T-helper 1 cell (primary cell): ENCODE measurements around the gene GALR3.
A peak's percentile ranks its signal among the peaks of the same experiment; 100 is the strongest.

Source experiments
- DNase-seq, 5 donors: peaks; one replicate each; pipeline ENCODE4 v3.0.0-alpha.2; 2012 to 2020

Gene GALR3

DNA sequence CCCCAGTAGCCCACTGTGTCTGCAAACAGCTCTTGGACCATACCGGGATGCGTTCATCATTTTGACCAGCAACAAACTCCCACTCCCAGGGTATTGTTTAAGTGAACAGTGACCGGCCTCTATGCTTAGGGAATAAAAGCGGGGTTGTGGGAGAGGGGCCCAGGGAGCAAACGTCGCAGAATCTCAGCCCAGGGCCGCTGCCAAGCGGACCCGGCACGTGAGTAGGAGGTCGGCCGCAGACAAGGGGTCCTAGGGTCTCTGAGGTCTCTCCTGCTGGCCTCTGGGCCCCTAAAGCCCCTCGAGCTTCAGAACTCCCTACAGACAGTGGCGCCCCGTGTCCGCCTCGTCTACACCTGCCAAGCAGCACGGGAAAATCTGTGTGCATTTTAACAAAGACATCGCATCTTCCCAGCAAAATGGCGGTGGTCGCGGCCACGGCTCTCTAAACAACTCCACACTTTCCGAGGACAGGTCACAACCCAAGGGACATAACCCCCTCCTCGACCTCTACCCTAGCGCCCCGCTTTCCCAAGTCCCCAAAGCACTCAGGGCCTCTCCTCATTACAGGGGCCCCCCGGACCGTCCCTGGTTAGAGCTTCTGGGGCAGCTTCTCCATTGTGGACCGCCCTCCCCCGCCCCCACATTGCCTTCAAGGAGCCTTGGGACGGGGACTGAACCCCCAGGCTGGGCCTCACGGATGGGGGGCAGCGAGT is 19.4 kb upstream of the GALR3 start:
- no peak for DNase-seq

DNA sequence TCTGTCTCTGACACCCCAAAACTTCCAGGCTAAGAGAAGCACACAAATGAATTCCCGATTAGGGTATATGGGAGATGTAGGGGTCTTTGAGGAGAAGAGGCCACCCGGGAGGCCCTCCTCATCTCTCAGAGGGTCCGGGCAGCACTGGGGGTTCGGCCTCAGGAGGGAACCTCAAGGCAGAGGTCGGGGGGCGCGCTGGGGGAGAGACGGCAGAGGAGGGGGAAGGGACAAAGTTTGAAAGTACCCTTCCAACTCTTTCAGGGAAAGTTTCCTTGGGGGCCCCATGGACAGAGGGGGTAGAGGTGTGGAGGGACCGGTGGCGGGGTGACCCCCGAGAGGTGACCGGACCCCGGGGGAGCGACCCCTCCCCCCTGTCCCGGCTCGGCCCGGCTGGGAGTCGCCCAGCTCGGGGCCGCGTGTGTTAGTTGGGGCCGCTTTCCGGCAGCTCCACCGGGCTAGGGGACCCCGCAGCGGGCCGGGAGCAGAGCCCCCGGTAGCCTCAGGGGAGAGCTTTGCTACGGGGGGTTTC is 18.8 kb upstream of the GALR3 start:
- DNase-seq: no peak

DNA sequence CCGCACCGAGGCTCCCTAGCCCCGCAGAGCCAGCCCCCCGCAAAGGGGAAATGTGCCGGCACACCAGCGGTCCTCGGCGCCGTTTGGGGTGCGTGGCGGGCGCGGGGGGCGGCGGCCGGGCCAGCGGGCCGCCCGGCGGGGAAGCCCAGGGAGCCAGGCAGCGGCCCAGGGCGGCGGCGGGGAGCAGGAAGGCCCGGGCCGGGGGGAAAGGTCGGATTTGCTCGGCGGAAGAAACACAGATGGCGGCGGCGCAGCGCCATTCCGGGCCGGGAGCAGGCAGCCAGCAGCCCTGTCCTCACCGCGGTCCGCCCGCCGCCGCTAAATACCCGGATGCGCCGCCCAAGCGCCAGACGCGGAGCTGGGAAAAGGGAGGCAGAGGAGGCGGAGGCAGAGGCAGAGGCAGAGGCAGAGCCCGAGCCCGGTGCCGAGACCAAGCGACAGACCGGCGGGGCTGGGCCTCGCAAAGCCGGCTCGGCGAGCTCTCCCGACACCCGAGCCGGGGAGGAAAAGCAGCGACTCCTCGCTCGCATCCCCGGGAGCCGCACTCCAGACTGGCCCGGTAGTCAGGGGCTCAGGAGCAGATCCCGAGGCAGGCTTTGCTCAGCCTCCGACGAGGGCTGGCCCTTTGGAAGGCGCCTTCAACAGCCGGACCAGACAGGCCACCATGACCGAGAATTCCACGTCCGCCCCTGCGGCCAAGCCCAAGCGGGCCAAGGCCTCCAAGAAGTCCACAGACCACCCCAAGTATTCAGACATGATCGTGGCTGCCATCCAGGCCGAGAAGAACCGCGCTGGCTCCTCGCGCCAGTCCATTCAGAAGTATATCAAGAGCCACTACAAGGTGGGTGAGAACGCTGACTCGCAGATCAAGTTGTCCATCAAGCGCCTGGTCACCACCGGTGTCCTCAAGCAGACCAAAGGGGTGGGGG is 18.0 kb upstream of the GALR3 start:
- peak; percentile 27 to 78 (median 60) for DNase-seq

DNA sequence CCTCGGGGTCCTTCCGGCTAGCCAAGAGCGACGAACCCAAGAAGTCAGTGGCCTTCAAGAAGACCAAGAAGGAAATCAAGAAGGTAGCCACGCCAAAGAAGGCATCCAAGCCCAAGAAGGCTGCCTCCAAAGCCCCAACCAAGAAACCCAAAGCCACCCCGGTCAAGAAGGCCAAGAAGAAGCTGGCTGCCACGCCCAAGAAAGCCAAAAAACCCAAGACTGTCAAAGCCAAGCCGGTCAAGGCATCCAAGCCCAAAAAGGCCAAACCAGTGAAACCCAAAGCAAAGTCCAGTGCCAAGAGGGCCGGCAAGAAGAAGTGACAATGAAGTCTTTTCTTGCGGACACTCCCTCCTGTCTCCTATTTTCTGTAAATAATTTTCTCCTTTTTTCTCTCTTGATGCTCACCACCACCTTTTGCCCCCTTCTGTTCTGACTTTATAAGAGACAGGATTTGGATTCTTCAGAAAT is 17.3 kb upstream of the GALR3 start:
- DNase-seq: no peak

DNA sequence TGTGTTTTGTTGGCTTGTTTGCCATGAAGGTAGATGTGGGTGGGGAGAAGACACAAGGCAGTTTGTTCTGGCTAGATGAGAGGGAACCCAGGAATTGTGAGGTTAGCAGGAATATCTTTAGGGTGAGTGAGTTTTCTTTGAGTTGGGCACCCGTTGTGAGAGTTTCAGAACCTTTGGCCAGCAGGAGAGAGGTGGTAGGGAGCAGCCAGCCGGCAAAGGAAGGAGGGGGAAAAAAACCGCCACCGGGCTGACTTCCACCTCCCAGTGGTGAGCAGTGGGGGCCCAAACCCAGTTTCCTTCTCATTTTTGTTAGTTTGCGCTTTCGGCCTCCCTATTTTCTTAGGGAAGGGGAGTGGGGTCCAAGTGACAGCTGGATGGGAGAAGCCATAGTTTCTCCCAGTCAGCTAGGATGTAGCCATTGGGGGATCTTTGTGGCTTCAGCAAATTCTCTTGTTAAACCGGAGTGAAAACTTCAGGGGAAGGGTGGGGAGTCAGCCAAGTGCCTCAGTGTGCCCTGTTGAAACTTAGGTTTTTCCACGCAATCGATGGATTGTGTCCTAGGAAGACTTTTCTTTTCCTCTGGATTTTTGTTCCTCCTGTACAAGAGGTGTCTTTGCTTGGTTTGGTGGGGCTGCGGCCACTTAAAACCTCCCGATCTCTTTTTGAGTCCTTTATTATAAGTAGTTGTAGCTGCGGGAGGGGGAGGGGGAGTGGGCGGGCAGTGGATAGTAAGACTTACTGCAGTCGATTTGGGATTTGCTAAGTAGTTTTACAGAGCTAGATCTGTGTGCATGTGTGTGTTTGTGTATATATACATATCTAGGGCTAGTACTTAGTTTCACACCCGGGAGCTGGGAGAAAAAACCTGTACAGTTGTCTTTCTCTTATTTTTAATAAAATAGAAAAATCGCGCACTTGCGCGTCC is 16.5 kb upstream of the GALR3 start:
- no peak for DNase-seq

DNA sequence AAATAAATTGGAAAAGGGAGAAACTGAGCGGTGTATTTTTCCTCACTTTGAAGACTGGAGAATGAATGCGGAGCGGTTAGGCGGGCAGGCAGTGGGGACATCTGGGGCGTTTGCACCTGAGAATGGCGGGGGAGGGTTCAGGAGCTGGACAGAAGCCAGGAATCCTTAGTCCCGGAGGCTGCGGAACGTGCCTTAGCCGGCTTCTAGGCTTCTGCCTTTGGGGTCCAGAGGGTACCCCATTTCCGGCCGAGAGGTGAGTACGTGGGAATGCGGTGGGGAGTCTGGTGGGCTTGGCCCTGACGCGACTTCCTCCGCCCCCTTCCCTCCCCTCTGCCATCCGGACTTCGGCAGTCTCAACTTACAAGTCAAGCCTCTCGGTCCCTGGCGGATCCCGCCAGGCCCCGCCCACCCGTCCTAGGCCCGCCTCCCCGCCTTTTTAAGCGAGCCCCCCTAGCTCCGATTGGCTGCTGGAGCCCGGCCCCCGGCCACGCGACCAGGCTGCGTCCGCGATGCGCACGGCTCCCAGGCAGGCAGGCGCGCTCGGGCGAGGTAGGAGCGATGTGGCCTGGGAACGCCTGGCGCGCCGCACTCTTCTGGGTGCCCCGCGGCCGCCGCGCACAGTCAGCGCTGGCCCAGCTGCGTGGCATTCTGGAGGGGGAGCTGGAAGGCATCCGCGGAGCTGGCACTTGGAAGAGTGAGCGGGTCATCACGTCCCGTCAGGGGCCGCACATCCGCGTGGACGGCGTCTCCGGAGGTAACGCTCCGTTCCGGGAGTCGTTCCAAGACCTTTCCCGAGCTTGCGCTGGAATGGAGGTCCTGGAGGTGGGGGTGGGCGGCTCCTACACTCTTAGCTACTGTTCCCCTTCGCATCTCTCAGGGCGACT is 15.5 kb upstream of the GALR3 start, which contains the start of gene GCAT:
TSS of gene GCAT (plus strand) at position 525 of the 884 bp plus-strand sequence. CDS start at position 559, 34 bp downstream.
- DNase-seq: peak; percentile 61 to 95 (median 73)

DNA sequence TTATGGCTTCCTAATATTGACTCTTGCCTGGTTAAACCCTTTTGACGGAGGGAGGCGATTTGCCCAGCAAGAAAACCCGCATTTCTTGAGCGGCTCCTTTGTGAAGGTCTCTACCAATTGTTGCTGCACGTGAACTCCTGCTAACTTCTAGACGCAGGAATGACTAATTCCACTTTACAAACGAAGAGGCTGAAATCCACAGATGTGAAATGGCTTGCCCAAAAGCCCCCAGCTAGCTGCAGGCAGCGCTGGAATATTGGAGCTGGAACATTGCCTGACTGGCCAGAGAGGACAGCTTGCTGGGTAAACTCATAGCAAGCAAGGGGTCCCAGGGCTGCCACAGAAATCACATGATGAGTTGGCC is 14.9 kb upstream of the GALR3 start:
- no peak for DNase-seq

DNA sequence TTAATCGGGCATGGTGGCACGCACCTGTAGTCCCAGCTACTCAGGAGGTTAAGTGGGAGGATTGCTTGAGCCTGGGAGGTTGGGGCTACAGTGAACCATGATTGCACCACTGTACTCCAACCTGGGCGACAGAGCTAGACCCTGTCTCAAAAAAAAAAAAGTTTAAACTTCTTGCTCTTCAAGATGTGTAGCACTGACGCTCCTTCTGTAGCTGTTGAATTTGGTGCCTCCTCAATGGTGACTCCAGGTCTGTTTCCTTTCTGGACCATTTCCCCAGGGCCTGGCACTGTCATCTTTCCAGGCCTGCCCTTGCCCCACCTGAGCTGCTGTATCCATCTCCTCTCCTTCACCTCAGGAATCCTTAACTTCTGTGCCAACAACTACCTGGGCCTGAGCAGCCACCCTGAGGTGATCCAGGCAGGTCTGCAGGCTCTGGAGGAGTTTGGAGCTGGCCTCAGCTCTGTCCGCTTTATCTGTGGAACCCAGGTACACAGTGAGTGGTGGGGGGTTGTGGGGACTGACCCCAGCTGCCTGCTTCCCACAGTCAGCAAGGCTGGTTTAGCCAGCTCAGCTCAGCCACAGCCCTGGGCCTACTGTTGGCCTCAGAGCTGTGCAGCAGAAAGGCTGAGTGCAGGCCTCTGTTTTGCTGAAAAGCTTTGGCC is 13.4 kb upstream of the GALR3 start:
- DNase-seq: no peak

DNA sequence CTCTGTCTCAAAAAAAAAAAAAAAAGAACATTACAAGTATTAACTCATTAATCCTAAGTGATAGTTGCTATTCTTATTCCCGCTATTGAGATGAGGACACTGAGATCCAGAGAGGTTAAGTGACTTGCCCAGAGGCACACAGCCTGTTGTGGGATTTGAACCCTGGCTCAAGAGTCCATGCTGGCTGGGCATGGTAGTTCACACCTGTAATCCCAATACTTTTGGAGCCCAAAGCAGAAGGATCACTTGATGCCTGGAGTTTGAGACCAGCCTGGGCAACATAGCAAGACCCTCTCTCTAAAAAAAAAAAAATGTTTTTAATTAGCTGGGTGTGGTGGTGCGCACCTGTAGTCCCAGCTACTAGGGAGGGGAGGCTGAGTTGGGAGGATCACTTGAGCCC is 11.3 kb upstream of the GALR3 start:
- no peak for DNase-seq

DNA sequence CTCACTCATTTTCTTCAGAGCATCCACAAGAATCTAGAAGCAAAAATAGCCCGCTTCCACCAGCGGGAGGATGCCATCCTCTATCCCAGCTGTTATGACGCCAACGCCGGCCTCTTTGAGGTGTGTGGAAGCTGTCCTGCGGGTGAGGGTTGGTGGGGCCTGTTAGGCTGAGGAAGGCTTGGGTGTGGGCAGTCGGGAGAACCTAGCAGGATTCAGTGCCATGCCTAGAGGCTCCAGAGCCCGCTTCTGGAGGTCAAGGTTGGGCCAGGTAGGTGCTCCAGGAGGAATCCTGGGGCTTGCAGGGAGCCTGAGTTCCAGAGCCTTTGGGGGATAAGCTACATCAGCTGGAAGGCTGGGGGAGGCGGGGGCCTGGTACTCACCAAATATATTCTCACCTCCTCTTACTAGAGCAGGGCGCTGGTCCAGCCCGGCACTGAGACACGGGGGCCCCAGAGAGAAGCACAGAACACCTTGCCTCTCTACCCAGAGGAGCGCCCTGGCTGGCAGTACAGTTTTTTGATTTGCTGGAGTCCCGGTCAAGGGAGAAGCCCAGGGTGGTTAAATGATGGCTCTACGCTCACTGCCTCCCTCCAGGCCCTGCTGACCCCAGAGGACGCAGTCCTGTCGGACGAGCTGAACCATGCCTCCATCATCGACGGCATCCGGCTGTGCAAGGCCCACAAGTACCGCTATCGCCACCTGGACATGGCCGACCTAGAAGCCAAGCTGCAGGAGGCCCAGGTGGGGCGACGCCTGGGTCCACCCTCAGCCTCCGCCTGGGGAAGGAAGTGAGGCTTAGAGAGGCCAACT is 10.1 kb upstream of the GALR3 start:
- DNase-seq: no peak

DNA sequence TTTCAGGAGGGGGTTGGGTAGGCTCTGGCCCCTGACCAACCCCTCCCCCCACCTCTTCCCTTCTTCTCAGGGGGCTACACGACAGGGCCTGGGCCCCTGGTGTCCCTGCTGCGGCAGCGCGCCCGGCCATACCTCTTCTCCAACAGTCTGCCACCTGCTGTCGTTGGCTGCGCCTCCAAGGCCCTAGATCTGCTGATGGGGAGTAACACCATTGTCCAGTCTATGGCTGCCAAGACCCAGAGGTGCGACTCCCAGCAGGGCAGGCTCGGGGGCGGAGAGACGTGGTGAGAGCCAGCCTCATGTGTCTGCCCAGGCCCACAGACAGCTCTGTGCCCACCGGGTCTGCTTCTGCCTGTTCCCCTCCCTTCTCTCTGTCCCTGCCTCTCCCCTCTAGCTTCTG is 7.6 kb upstream of the GALR3 start:
- DNase-seq: no peak

DNA sequence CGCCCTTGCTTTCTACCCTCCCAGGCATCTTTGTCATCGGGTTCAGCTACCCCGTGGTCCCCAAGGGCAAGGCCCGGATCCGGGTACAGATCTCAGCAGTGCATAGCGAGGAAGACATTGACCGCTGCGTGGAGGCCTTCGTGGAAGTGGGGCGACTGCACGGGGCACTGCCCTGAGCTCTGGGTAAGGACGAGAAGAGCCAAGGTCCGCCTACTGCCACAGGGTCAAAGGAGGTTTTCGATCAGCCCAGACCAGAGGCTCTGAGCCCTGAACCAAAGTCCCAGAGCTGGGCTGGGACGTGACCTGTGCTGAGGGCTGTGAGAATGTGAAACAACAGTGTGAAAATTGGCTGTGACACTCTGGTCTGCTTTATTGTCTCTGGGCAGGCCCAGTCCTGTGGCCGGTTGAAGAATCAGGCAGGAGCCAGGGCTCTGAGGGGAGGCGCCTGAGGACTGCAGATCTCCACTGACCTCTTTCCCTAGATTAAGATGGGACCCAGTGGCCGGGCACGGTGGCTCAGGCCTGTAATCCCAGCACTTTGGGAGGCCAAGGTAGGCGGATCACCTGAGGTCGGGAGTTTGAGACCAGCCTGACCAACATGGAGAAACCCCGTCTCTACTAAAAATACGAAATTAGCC is 6.5 kb upstream of the GALR3 start:
- DNase-seq: no peak

DNA sequence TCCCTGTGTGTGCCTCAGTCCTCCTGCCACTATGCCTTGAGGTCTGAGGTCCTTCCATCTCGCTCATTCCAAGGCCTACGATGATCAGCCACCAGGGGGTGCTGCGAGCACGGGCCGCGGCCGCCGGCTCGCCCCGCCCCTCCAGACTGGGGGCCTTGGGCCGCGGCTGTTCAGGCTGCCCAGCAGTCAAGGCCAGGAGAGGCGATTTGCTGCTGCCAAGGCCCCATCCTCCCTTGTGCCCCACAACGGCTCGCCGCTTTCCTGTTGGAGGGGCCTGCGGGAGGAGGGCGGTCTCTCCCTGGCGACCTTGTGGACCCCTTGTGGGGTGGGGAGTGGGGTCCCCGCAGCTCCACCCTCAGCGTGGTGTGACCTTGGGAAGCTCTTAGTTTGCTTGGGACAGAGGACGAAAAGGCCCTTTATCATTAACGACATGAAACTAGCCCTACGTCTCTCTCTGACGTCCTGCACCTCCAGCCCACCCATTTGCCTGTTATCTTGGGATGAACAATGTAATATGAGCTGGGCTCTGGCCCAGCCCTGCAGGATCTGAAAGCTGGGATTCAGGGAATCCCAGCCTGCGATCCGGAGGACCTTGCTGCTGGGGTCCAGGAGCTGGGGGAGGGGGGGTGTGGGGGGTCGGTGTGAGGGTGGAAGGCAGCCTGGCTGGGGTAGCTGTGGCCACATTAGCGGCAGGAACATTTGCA is 5.3 kb upstream of the GALR3 start:
- DNase-seq: peak; percentile 57 to 75 (median 71)

DNA sequence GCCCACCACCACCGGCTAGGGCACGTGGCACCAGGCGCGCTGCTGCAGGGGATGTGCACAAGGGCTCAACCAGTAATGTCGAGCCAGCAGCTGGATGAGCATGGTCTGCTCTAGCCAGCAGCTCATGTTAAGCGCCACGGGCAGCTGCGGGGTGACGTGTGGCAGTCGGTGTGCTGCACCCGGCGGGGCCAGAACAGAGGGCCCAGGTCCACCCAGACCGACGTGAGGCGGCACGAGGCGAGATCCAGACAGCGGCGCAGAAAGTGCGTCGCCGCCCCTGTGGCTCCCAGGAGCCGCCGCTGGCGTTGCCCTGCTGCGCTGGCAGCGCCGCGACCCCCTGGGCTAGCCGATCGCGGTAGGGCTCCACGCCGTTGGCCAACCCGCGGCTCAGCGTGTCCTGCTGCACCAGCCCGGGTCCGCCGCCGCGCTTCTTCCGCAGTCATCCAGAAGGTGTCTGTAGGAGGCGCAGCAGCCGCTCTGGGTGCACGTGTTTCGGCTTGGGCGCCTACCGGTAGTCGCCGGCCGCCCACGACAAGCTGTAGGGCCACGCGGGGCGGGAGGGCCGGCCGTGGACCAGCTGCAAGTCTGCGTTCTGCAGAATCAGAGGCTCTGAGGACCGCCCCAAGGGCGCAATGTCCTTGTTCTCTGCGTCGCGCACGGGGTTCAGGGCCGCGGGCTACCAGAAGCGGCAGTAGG is 4.6 kb upstream of the GALR3 start:
- peak; percentile 36 to 69 (median 56) for DNase-seq

DNA sequence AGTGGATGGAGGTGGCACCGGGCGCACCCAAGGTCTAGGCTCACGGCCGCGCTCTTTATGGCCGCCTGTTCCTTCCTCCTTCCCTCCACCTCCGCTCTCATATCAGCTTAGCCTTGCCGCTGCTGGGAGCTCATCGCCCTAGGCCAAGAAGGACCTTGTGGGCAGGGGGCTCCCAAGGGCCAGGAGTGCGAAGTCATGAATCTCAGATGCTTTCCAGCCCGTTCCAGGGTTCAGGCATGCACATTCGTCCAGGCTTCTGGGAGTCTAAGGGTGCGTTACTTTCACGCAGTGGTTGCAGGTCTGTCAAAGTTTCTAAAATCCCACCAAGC is 4.1 kb upstream of the GALR3 start:
- no peak for DNase-seq

DNA sequence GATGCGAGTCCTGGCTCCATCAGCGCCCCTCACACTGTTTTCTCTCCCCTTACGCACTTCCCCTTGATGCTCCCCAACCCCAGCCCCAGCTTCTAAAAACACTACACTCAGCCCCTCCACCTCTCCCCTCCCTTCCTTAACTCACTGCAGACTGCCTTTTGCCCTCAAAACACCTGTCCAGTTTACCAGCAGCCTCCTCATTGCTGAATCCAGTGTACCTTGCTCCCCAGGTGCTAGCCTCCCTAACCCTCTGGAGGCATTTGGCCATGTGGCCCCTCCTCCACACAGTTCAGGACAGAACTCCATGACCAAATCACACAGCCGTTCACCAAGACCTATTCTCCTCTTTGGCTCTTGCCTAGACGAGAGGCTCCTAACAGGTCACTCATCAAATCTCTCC is 2.8 kb upstream of the GALR3 start:
- DNase-seq: no peak

DNA sequence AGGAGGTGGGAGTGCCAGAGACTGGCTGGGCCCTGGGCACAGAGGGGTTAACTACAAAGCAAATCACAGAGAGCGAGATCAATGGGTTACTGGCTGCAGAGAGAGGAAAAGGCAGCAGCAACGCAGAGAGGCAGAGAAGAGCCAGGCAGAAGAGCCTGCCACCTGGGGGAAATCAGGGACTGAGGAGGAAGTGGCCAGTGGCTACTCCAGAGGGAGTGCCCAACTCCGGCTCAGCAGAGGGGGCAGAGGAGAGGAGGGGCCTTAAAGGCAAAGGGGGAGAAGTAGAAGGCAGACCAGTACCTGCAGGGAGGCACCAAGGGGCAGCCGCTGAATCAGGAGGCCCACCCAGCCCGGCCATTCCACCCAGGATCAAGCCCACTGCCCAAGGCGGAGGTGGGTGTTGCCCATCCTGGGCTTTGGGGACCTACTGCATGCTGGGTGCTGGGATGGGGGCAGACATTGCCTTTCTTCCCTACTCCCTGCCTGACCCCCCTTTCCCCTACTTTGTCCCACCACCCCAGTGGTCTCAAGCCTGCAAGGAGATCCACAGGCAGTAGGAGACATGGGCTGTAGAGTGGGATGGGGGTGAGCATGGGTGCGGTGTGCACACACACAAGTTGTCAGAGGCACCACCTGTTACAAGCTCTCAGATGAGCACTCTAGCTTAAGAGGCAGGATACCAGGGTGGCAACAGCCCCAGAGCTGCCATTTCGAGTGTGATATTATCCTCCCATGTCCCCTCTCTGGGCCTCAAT is 926 bp upstream of the GALR3 start:
- no peak for DNase-seq
